Panc1 (cell line): Measurements from ENCODE around the gene ARHGAP23. TPM values are rescaled to one million over a fixed set of nuclear protein-coding genes. Genes with fewer than 3 reads are reported as not detected.

Experiments
- ATAC-seq: fragments of 200-7000 bp; cut with Tn5 transposase; 2 replicates; pipeline ENCODE4 v1.9.1; 2020; ENCODE audit warnings: mild to moderate bottlenecking, moderate library complexity
- Bru-seq: library from RNA; stranded (reverse); fragments of 400-500 nt; gene quantifications from one replicate; lab custom pipeline; 2021; lab: Mats Ljungman, UMichigan
- BruChase-seq, 2 experiments: library from RNA; stranded (reverse); fragments of 400-500 nt; gene quantifications; one replicate each; lab custom pipeline; 2021; lab: Mats Ljungman, UMichigan
- BruUV-seq: library from RNA; stranded (reverse); fragments of 400-500 nt; replicated peaks from 2 replicates; lab custom pipeline; 2021; lab: Mats Ljungman, UMichigan
- CTCF ChIA-PET: fragments of 300-600 bp; sonication (Branson Sonifier 250); formaldehyde crosslinking; loops from one replicate; lab custom pipeline; 2022; ENCODE audit warnings: antibody characterized with exemption; lab: Charles Lee
- POLR2A ChIA-PET: fragments of 300-600 bp; sonication (Branson Sonifier 250); formaldehyde crosslinking; loops from one replicate; lab custom pipeline; 2022; ENCODE audit warnings: antibody characterized with exemption; lab: Charles Lee
- DNase-seq: peaks from one replicate; pipeline ENCODE4 v3.0.0-alpha.2; 2010; ENCODE audit warnings: low read depth, low spot score
- H3K27ac ChIP-seq: 2 replicates; pipeline ENCODE4 v1.5.1; 2011; ENCODE audit warnings: mild to moderate bottlenecking, low read length, inconsistent platforms
- H3K27me3 ChIP-seq: fragments of 200-500 bp; sonication (Bioruptor generic); 2 replicates; pipeline ENCODE4 v1.6.0; 2014; ENCODE audit warnings: low read length, inconsistent platforms; ENCODE audit not compliant: control insufficient read depth, insufficient read depth
- H3K36me3 ChIP-seq: fragments of 200-500 bp; sonication (Bioruptor generic); 2 replicates; pipeline ENCODE4 v1.5.1; 2014; ENCODE audit warnings: inconsistent platforms, mild to moderate bottlenecking, low read length, moderate library complexity; ENCODE audit not compliant: control insufficient read depth, insufficient read depth
- H3K4me1 ChIP-seq: 2 replicates; pipeline ENCODE4 v1.5.1; 2011; ENCODE audit warnings: inconsistent platforms, mild to moderate bottlenecking, low read length, moderate library complexity; ENCODE audit not compliant: control insufficient read depth, insufficient read depth
- H3K4me3 ChIP-seq, 2 experiments: 2 replicates each; pipeline ENCODE4 v1.5.1; 2011 to 2012; ENCODE audit warnings: low read depth in 2 of 2, low read length in 2 of 2, mild to moderate bottlenecking in 2 of 2, inconsistent platforms in 1 of 2, moderate library complexity in 1 of 2
- H3K9me3 ChIP-seq: fragments of 200-500 bp; sonication (Bioruptor generic); 2 replicates; pipeline ENCODE4 v1.5.1; 2014; ENCODE audit warnings: low read depth, mild to moderate bottlenecking, inconsistent platforms, low read length, moderate library complexity; ENCODE audit not compliant: control insufficient read depth, insufficient read depth
- POLR2AphosphoS5 ChIP-seq: IDR thresholded peaks from 2 replicates; pipeline ENCODE4 v1.6.1; 2012; ENCODE audit warnings: mild to moderate bottlenecking, low read depth, low read length, moderate library complexity
- SIN3A ChIP-seq: IDR thresholded peaks from 2 replicates; pipeline ENCODE4 v1.6.1; 2012; ENCODE audit warnings: low read depth, mild to moderate bottlenecking, low read length, moderate library complexity, borderline replicate concordance; ENCODE audit not compliant: insufficient read depth
- TCF7L2 ChIP-seq: IDR thresholded peaks from 2 replicates; pipeline ENCODE4 v1.6.1; 2011; ENCODE audit warnings: mild to moderate bottlenecking, low read depth, low read length, inconsistent platforms
- in situ Hi-C: cut with HindIII; loops from 2 replicates; pipeline ENCODE4 v1.10.0; 2016; ENCODE audit warnings: low sequenced_read_pairs, low pct_unique_long_range_greater_than_20kb
- intact Hi-C: fragments of 100-400 bp; cut with micrococcal nuclease; formaldehyde crosslinking; loops from one replicate; pipeline ENCODE4 v1.10.0; 2022; ENCODE audit not compliant: unreplicated experiment
- long read RNA-seq: library from polyadenylated mRNA; unstranded; transcript quantifications from one replicate; pipeline ENCODE4 v2.0.0, GENCODE V29; 2021; ENCODE audit not compliant: unreplicated experiment
- polyA plus RNA-seq: library from polyadenylated mRNA; unstranded; fragments of >200 nt; gene quantifications from one replicate; pipeline ENCODE4 v1.2.1, GENCODE V29; 2012; ENCODE audit warnings: missing spikeins; ENCODE audit not compliant: insufficient read length
- total RNA-seq: library from RNA; stranded (reverse); gene quantifications from one replicate; pipeline ENCODE4 v1.2.1, GENCODE V29; 2021; ENCODE audit not compliant: unreplicated experiment
- TF ChIP-seq, protein P1 (sequence below): fragments of 450-650 bp; IDR thresholded peaks from 2 replicates; pipeline ENCODE4 v1.5.1; 2017; ENCODE audit warnings: mild to moderate bottlenecking
- TF ChIP-seq, protein P2 (sequence below), 2 experiments: IDR thresholded peaks; 2 replicates each; pipeline ENCODE4 v1.6.1; 2011 to 2012; ENCODE audit warnings: low read depth in 2 of 2, control low read depth in 1 of 2, low read length in 1 of 2, mild to moderate bottlenecking in 1 of 2, moderate library complexity in 1 of 2; ENCODE audit not compliant: insufficient read depth in 1 of 2

ARHGAP23 gene, protein sequence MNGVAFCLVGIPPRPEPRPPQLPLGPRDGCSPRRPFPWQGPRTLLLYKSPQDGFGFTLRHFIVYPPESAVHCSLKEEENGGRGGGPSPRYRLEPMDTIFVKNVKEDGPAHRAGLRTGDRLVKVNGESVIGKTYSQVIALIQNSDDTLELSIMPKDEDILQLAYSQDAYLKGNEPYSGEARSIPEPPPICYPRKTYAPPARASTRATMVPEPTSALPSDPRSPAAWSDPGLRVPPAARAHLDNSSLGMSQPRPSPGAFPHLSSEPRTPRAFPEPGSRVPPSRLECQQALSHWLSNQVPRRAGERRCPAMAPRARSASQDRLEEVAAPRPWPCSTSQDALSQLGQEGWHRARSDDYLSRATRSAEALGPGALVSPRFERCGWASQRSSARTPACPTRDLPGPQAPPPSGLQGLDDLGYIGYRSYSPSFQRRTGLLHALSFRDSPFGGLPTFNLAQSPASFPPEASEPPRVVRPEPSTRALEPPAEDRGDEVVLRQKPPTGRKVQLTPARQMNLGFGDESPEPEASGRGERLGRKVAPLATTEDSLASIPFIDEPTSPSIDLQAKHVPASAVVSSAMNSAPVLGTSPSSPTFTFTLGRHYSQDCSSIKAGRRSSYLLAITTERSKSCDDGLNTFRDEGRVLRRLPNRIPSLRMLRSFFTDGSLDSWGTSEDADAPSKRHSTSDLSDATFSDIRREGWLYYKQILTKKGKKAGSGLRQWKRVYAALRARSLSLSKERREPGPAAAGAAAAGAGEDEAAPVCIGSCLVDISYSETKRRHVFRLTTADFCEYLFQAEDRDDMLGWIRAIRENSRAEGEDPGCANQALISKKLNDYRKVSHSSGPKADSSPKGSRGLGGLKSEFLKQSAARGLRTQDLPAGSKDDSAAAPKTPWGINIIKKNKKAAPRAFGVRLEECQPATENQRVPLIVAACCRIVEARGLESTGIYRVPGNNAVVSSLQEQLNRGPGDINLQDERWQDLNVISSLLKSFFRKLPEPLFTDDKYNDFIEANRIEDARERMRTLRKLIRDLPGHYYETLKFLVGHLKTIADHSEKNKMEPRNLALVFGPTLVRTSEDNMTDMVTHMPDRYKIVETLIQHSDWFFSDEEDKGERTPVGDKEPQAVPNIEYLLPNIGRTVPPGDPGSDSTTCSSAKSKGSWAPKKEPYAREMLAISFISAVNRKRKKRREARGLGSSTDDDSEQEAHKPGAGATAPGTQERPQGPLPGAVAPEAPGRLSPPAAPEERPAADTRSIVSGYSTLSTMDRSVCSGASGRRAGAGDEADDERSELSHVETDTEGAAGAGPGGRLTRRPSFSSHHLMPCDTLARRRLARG (N-terminal part only)
- total RNA-seq (33.0 TPM), Bru-seq, nascent RNA (percentile 56 among the genes with signal in this experiment), BruChase-seq, experiment 1, labeled RNA remaining after a 2-hour chase (percentile 60 among the genes with signal in this experiment), BruChase-seq, experiment 2, labeled RNA remaining after a 6-hour chase (percentile 66 among the genes with signal in this experiment)
- 9.9 TPM for polyA plus RNA-seq
- long read RNA-seq, partial matches to known transcripts: 32 of 40 reads
- long read RNA-seq, other reads (novel, unspliced or antisense): 8 of 40 reads

- in situ Hi-C loops: no loop called here
- ATAC-seq: peak; percentile 81
- POLR2A ChIA-PET: interaction anchor here (0.6 kb wide), 1 partner anchor 393 kb away, joined by 6 read pairs; no protein-coding TSS in a partner anchor
Observed at GRCh38 chr17:38428112-38428642, at the start of gene ARHGAP23. Gene ARHGAP23, plus strand, starts transcription at chr17:38428464. Its CDS starts 22 bp downstream, at chr17:38428486.

DNA sequence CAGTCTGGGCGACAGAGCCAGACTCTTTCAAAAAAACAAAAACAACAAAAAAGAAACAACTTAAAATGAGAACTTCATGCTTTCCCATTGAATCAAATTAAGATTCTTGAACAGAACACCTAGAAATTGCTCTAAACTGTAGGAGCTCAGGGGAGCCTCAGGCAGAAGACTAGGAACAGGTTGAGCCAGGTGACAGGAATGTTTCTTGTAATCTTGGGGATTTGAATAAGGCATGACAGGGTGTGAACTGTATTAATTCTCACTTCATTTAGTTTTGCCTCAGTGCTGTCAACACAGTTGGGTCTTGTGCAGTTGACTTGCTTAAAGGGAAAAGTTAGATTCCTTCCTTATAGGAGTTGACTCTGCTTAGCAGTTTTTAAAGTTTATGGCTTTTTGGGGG lies 48.8 kb upstream of the ARHGAP23 start:
- ChIA-PET POLR2A (no interaction called here), CTCF (interaction anchor here (0.6 kb wide), 1 partner anchor 57 kb away, joined by 3 read pairs; no protein-coding TSS in a partner anchor)
- no peak for ATAC-seq
- in situ Hi-C loops (no loop called here), intact Hi-C loops (no loop called here)
- Histone ChIP-seq H3K9me3 (no peaks in the 10 kb centered on the region), H3K27me3 (no peaks in the 10 kb centered on the region), H3K4me1 (no peaks in the 10 kb centered on the region), H3K4me3 (no peak overlapping the region), H3K27ac (no peak overlapping the region), H3K36me3 (peaks cover 2% of the 10 kb centered on the region; the same call in 1 of the 2 replicates)
- DNase-seq: no peak
- TF ChIP-seq SIN3A: no peak
- BruUV-seq: no TSS peak

More at GRCh38 chr17:38428112-38428642, at the start of gene ARHGAP23:
- intact Hi-C loops: loop anchor here (10.0 kb wide), 1 partner anchor 57 kb away; no protein-coding TSS in a partner anchor
- Histone ChIP-seq H3K4me3 (peak within 1 kb of the TSS; percentile 68 to 69), H3K27ac (peak within 1 kb of the TSS; percentile 84), H3K9me3 (no peaks in the 10 kb centered on the region), H3K36me3 (no peaks in the 10 kb centered on the region), H3K27me3 (no peaks in the 10 kb centered on the region), H3K4me1 (peaks cover 14% of the 10 kb centered on the region)
- CTCF ChIA-PET: interaction anchor here (0.5 kb wide), 1 partner anchor 50 kb away, joined by 3 read pairs; no protein-coding TSS in a partner anchor
- no TSS peak for BruUV-seq
- 0 out of 2 replicates have a peak, but pooled peaks have one; percentile 5 for TF ChIP-seq SIN3A
- TF ChIP-seq, protein P1, sequence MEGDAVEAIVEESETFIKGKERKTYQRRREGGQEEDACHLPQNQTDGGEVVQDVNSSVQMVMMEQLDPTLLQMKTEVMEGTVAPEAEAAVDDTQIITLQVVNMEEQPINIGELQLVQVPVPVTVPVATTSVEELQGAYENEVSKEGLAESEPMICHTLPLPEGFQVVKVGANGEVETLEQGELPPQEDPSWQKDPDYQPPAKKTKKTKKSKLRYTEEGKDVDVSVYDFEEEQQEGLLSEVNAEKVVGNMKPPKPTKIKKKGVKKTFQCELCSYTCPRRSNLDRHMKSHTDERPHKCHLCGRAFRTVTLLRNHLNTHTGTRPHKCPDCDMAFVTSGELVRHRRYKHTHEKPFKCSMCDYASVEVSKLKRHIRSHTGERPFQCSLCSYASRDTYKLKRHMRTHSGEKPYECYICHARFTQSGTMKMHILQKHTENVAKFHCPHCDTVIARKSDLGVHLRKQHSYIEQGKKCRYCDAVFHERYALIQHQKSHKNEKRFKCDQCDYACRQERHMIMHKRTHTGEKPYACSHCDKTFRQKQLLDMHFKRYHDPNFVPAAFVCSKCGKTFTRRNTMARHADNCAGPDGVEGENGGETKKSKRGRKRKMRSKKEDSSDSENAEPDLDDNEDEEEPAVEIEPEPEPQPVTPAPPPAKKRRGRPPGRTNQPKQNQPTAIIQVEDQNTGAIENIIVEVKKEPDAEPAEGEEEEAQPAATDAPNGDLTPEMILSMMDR: no peak
- DNase-seq: no peak

DNA sequence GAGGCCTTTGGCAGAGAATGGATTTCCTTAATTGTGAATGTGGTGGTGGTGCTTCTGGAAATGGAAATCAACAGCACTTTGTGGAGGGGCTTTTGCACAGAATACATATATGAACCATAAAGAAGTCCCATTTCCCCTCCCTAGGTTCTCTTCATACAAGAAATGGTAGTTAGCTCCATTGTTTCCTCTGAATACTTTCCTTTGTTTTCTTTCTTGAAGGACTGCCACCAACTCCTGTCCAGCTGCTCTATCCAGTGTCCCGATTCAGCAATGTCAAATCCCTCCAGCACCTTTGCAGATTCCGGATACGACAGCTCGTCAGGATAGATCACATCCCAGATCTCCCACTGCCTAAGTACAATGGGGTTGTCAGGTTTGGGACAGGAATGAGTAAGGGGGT lies 33.2 kb upstream of the ARHGAP23 start:
- H3K27ac ChIP-seq: no peak overlapping the region
- no peak overlapping the region for H3K4me3 ChIP-seq
- DNase-seq (no peak), ATAC-seq (no peak)
- intact Hi-C loops (no loop called here), in situ Hi-C loops (no loop called here)
- BruUV-seq: no TSS peak
- TF ChIP-seq TCF7L2: no peak
- TF ChIP-seq, protein P2, sequence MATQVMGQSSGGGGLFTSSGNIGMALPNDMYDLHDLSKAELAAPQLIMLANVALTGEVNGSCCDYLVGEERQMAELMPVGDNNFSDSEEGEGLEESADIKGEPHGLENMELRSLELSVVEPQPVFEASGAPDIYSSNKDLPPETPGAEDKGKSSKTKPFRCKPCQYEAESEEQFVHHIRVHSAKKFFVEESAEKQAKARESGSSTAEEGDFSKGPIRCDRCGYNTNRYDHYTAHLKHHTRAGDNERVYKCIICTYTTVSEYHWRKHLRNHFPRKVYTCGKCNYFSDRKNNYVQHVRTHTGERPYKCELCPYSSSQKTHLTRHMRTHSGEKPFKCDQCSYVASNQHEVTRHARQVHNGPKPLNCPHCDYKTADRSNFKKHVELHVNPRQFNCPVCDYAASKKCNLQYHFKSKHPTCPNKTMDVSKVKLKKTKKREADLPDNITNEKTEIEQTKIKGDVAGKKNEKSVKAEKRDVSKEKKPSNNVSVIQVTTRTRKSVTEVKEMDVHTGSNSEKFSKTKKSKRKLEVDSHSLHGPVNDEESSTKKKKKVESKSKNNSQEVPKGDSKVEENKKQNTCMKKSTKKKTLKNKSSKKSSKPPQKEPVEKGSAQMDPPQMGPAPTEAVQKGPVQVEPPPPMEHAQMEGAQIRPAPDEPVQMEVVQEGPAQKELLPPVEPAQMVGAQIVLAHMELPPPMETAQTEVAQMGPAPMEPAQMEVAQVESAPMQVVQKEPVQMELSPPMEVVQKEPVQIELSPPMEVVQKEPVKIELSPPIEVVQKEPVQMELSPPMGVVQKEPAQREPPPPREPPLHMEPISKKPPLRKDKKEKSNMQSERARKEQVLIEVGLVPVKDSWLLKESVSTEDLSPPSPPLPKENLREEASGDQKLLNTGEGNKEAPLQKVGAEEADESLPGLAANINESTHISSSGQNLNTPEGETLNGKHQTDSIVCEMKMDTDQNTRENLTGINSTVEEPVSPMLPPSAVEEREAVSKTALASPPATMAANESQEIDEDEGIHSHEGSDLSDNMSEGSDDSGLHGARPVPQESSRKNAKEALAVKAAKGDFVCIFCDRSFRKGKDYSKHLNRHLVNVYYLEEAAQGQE (IDR thresholded peaks at IDR 0.05; ENCODE audit: insufficient read depth in 1 of 2, low read depth in 2 of 2, low read length in 1 of 2): no peak
- TF ChIP-seq, protein P1: no peak
- no peak for TF ChIP-seq SIN3A
- no peak for TF ChIP-seq POLR2AphosphoS5
- POLR2A ChIA-PET: no interaction called here
- no peaks in the 10 kb centered on the region for H3K9me3 ChIP-seq
- no peaks in the 10 kb centered on the region for H3K36me3 ChIP-seq
- H3K27me3 ChIP-seq: no peaks in the 10 kb centered on the region
- CTCF ChIA-PET: no interaction called here
- H3K4me1 ChIP-seq: no peaks in the 10 kb centered on the region; the same call in 1 of the 2 replicates
